GM18951 (cell line): ENCODE data around the gene IRAK4.

Experiments
- POLR2A ChIP-seq: IDR thresholded peaks from 4 replicates; pipeline ENCODE4 v1.6.1; 2011; ENCODE audit warnings: mild to moderate bottlenecking; ENCODE audit not compliant: insufficient read length, insufficient read depth; ENCODE audit errors: extremely low read depth
- in situ Hi-C: fragments of 300-500 bp; cut with MboI; formaldehyde crosslinking; loops from one replicate; pipeline ENCODE4 v1.12.0; 2022; ENCODE audit warnings: low sequenced_read_pairs, mixed read lengths, inconsistent platforms; ENCODE audit not compliant: unreplicated experiment

Gene IRAK4

GRCh38 chr12:43805149-43805859 is 46.6 kb downstream of the IRAK4 start:
- in situ Hi-C loops = no loop called here
- no peak for TF ChIP-seq POLR2A

DNA sequence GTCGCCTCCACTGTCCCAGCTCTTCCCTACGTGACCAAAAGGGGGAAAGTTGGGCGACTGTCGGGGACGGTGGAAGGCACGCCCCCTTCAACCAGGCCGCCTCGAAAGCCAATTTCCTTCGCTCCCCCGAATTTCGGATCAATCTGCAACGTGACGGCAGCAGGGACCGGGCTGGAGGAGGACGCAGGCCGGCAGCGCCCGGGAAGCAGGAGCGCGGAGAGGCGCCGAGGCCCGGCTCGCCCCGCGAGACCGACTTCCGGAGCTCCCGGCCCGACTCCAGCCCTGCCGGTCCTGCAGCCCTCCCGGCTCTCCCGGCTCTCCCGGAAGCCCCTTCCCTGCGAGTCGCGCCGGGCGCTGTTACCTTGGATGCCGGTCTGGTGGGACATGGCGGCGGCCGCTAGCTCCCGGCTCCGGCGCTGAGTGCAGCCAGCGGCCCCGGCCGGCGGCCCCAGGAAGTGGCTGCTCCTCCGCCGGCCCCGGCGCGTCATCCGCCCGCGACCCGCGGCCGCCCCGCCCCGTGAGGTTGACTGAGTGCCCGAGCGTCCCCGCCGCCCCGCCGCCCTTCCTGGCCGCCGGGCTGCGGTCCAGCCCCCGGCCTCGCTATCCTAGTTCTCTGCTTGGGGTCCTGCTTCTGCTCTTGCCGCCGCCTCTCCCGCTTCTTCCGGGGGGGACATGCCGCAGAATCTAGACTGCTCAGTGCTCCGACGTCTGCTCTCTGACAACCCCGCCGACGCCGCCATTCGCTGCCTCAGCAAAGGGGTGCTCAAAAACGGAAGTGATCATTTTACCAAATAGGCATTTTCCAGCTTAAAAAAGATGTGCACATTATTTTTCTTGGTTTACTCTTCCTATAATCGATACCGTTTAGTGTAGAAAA is 47.3 kb downstream of the IRAK4 start, which contains the start of gene TWF1:
TSS of gene TWF1 (minus strand) at position 458 of the 877 bp plus-strand sequence. CDS start at position 386, 72 bp downstream.
- TF ChIP-seq POLR2A = peak; percentile 91
- in situ Hi-C loops = no loop called here

- in situ Hi-C loops = no loop called here
- TF ChIP-seq POLR2A = no peak
Measured at GRCh38 chr12:43806737-43807072, 48.0 kb downstream of the IRAK4 start.

DNA sequence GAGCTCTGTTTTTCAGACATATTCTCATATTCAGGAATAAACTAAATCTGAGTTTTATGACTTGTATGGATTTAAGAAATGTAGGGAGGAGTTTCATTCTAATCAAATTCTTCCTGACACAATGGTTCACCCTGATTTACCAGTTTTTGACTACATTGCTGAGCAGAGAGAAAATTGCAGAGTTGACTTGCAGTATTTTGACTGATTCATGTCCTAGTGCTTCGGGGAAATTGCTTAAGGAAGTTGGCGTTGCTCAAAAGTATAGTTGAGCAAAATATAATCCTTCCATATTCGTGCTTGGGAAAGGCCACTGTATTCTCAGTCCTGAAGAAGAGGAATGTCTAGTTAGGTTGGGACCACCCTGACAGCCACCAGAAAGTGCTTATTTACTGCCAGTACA is 48.6 kb downstream of the IRAK4 start:
- in situ Hi-C loops = no loop called here
- no peak for TF ChIP-seq POLR2A

DNA sequence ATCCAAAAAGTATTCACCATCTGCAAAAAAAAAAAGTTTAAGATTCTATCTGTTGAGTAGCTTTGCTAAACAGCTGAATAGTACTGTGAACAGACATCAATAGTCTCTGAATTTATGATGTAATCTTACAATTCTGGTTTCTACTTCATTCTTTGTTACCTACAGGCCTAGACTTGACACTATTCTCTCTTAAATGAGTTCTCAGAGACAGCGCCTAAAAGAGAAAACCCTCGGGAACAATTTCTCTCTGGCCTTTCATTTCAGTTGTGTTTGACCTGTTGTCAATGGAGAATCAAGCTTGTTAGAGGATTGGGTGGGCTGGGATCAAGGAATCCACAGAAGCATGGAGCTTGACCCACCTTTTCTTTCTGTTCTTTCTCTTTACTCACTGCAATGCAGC is 53.3 kb downstream of the IRAK4 start:
- in situ Hi-C loops = no loop called here
- TF ChIP-seq POLR2A = no peak

DNA sequence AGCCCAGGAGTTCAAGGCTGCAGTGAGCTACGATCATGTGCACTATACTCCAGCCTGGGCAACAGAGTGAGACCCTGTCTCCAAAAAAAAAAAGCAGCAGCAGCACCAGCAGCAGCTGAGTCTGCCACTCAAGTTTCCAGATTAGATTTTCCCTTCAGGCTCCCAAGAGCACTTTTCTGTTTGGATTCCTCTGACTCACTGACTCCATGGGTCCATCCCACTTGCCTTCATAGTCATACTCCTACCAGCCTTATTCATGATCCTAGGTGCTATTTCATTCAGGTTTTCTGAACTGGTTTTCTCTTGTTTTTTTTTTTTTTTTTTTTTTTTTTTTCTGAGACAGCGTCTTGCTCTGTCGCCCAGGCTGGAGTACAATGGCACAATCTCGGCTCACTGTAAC is 54.2 kb downstream of the IRAK4 start:
- TF ChIP-seq POLR2A = no peak
- in situ Hi-C loops = no loop called here

DNA sequence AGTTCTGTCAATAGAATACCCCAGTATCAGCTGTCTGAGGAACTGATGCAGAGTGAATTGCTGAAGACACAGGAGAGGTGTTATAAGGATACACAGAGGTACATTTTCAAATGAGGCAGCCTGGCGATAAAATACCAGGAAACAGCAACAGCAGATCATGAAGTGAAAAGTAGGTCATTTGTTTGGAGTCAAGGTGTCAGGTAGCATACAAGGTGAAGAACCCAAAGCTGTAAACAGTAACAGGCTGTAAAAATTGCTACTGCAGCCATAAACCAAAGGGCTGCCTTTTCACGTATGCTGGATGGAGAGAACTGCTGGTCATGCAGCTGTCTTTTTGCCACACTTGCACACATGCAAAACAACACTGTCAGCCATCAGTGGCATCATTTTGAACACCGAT is 56.7 kb downstream of the IRAK4 start:
- in situ Hi-C loops = no loop called here
- no peak for TF ChIP-seq POLR2A

DNA sequence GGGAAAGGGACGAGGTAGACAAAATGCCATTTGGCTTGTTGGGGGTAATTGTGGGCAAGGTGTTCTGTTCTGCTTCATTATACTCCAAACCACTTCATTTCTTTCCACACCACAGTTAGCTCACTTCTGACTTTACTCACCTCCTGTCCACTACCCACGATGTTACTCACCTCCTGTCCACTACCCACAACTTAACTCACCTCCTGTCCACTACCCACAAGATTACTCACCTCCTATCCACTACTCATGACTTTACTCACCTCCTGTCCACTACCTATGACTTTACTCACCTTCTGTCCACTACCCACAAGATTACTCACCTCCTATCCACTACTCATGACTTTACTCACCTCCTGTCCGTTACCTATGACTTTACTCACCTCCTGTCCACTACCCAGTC is 57.4 kb downstream of the IRAK4 start:
- in situ Hi-C loops = no loop called here
- no peak for TF ChIP-seq POLR2A

DNA sequence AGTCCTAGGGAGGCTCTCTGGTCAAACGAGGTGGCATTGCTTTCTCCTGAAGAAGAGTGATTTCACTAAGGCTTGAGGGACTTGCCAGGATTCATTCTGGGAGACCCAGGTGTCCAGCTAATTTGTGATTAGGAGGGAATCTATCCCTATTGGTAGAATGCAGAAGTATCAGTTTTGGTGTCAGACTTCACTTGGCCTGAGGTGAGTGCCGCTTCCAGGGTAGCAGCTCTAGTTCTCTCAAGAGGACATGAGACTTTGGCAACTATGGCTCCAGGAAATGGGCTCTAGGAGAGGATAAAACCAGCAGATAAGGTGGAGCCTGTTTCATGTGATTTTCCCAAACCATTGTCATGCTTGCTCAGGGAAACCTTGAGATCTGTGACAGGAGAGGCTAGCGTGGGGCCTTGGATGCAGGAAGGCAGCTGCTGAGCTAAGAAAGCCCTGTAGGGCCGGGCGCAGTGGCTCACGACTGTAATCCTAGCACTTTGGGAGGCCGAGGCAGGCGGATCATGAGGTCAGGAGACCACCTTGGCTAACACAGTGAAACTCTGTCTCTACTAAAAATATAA is 65.5 kb downstream of the IRAK4 start:
- TF ChIP-seq POLR2A = no peak
- in situ Hi-C loops = no loop called here

DNA sequence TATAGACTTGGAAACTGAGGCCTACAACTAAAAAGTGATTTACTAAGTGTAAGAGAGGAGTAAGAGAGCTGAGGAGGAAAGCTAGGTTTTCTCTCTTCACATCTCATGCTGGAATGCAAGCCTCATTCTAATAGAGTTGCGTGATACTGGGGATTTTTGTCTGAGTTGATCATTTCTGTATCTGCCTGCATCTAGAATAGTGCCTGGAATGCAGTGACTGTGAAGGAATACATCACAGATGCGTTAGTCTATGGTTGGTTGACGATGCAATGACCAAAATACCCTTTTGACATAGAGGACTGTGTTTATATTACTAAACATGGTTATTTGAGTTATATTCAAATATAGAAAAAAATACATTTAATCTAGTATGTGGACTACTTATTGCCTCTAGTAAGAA is 67.9 kb downstream of the IRAK4 start:
- in situ Hi-C loops = no loop called here

GRCh38 chr12:43827093-43827492 is 68.3 kb downstream of the IRAK4 start:
- in situ Hi-C loops = no loop called here
- no peak for TF ChIP-seq POLR2A

More for the DNA sequence above, 67.9 kb downstream of the IRAK4 start:
- no peak for TF ChIP-seq POLR2A

GRCh38 chr12:43832463-43833168 is 73.9 kb downstream of the IRAK4 start:
- in situ Hi-C loops = no loop called here

GRCh38 chr12:43835264-43835655 is 76.5 kb downstream of the IRAK4 start:
- no peak for TF ChIP-seq POLR2A
- in situ Hi-C loops = no loop called here

More at GRCh38 chr12:43832463-43833168, 73.9 kb downstream of the IRAK4 start:
- TF ChIP-seq POLR2A = no peak
